Calu3 (cell line): ENCODE data around the gene HIBCH. TPM values are rescaled to one million over a fixed set of nuclear protein-coding genes. Genes with fewer than 3 reads are reported as not detected.
"Not testable (repeated sequence)": the region's sequence is repeated elsewhere in the genome, so short reads cannot be mapped to it uniquely, and the experiment has no call there.

ENCODE experiments used
- BruUV-seq: library from RNA; stranded (reverse); fragments of 400-500 nt; replicated peaks from 2 replicates; lab custom pipeline; 2021; lab: Mats Ljungman, UMichigan
- CTCF ChIA-PET: fragments of 300-600 bp; sonication (Branson Sonifier 250); formaldehyde crosslinking; loops from one replicate; lab custom pipeline; 2022; ENCODE audit warnings: antibody characterized with exemption; lab: Charles Lee
- DNase-seq: peaks from one replicate; pipeline ENCODE4 v3.0.0; 2022
- H3K27ac Mint-ChIP-seq: one replicate; pipeline ENCODE4 v1.8.0; 2022; ENCODE audit warnings: mixed read lengths; ENCODE audit not compliant: unreplicated experiment
- H3K27me3 Mint-ChIP-seq: one replicate; pipeline ENCODE4 v1.8.0; 2022; ENCODE audit warnings: mixed read lengths; ENCODE audit not compliant: unreplicated experiment
- H3K36me3 Mint-ChIP-seq: one replicate; pipeline ENCODE4 v1.8.0; 2022; ENCODE audit warnings: mild to moderate bottlenecking, moderate library complexity, mixed read lengths; ENCODE audit not compliant: insufficient read depth, unreplicated experiment
- H3K4me1 Mint-ChIP-seq: one replicate; pipeline ENCODE4 v1.8.0; 2022; ENCODE audit warnings: mild to moderate bottlenecking, low read depth, mixed read lengths; ENCODE audit not compliant: unreplicated experiment
- H3K4me3 Mint-ChIP-seq: one replicate; pipeline ENCODE4 v1.8.0; 2022; ENCODE audit warnings: mild to moderate bottlenecking, low read depth, moderate library complexity, mixed read lengths; ENCODE audit not compliant: unreplicated experiment
- H3K9me3 Mint-ChIP-seq: one replicate; pipeline ENCODE4 v1.8.0; 2022; ENCODE audit warnings: low read depth, mixed read lengths; ENCODE audit not compliant: unreplicated experiment
- intact Hi-C: fragments of 100-400 bp; cut with micrococcal nuclease; formaldehyde crosslinking; loops from one replicate; pipeline ENCODE4 v1.10.0; 2022; ENCODE audit not compliant: unreplicated experiment
- total RNA-seq: library from RNA; stranded (reverse); gene quantifications from 2 replicates; pipeline ENCODE4 v1.2.3, GENCODE V29; 2022
- TF ChIP-seq, protein P1 (sequence below): fragments of 200-600 bp; IDR thresholded peaks from one replicate; pipeline ENCODE4 v1.8.0; 2022; ENCODE audit warnings: antibody characterized with exemption; ENCODE audit not compliant: unreplicated experiment

The HIBCH gene
- total RNA-seq, 1 experiment from 2014 or later: 44.6 TPM

DNA sequence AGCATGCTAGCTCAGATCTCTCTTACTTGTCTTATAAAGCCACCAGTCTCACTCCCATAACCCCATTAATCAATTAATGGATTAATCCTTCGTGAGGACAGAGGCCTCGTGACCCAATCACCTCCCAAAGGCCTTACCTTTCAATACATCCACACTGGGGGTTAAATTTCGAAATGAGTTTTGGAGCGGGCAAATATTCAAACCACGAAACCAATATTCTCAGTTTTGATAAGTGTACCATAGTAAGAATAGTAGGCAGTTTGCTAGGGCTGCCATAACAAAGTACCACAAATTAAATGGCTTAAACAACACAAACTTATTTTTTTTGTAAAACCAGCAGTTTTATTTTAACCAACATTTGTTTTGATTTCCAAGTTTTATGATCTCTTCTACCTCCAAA, 15.2 kb downstream of the HIBCH start:
- peaks cover 4% of the 10 kb centered on the region for H3K9me3 Mint-ChIP-seq
- H3K36me3 Mint-ChIP-seq: peaks cover 10% of the 10 kb centered on the region
- DNase-seq: no peak
- no TSS peak for BruUV-seq
- intact Hi-C loops: no loop called here
- CTCF ChIA-PET: no interaction called here
- no peaks in the 10 kb centered on the region for H3K4me1 Mint-ChIP-seq
- TF ChIP-seq, protein P1, sequence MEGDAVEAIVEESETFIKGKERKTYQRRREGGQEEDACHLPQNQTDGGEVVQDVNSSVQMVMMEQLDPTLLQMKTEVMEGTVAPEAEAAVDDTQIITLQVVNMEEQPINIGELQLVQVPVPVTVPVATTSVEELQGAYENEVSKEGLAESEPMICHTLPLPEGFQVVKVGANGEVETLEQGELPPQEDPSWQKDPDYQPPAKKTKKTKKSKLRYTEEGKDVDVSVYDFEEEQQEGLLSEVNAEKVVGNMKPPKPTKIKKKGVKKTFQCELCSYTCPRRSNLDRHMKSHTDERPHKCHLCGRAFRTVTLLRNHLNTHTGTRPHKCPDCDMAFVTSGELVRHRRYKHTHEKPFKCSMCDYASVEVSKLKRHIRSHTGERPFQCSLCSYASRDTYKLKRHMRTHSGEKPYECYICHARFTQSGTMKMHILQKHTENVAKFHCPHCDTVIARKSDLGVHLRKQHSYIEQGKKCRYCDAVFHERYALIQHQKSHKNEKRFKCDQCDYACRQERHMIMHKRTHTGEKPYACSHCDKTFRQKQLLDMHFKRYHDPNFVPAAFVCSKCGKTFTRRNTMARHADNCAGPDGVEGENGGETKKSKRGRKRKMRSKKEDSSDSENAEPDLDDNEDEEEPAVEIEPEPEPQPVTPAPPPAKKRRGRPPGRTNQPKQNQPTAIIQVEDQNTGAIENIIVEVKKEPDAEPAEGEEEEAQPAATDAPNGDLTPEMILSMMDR: no peak
- no peaks in the 10 kb centered on the region for H3K27me3 Mint-ChIP-seq
- no peak overlapping the region for H3K27ac Mint-ChIP-seq
- no peak overlapping the region for H3K4me3 Mint-ChIP-seq

DNA sequence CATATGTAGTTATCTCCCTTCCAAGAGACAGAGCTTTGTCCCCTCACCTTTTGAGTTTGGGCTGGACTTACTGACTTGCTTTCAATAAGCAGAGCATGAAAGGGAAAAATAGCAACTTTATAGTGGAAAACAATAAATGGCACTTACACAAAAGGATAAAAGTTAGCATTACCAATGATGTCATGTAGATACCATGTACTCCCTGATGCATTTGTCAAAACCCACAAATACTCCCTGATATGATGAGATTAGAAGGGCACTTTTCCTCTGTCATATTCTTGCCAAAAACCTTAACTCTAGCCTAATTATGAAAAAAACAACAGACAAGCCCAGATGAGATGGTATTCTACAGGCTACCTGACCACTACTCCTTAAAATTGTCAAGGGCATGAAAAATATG, 16.0 kb downstream of the HIBCH start:
- no peaks in the 10 kb centered on the region for H3K27me3 Mint-ChIP-seq
- peaks cover 4% of the 10 kb centered on the region for H3K9me3 Mint-ChIP-seq
- peaks cover 12% of the 10 kb centered on the region for H3K36me3 Mint-ChIP-seq
- no peak for DNase-seq
- intact Hi-C loops: no loop called here
- no TSS peak for BruUV-seq
- no peak overlapping the region for H3K27ac Mint-ChIP-seq
- no peaks in the 10 kb centered on the region for H3K4me1 Mint-ChIP-seq
- TF ChIP-seq, protein P1: no peak
- CTCF ChIA-PET: no interaction called here
- no peak overlapping the region for H3K4me3 Mint-ChIP-seq

DNA sequence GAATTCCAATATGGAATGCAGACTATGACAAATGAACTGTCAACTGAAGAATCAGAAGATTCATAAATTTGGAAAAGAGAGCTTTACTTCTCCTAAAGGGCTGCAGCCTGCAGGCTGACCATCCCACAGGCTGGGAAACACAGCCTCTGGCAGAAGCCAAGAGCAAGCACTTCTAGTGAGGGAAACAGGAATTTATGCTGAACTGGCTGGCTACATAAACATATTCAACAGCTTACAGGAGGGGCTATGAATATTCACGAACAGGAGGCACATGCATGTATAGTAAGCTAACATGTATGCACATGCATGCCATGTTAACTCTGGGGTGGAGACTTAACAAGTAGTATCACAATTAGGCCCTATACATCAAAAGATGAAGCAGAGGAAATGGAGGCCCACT, 17.6 kb downstream of the HIBCH start:
- peaks cover 4% of the 10 kb centered on the region for H3K9me3 Mint-ChIP-seq
- no peak overlapping the region for H3K4me3 Mint-ChIP-seq
- TF ChIP-seq, protein P1: no peak
- intact Hi-C loops: no loop called here
- peaks cover 16% of the 10 kb centered on the region for H3K36me3 Mint-ChIP-seq
- CTCF ChIA-PET: no interaction called here
- no peaks in the 10 kb centered on the region for H3K4me1 Mint-ChIP-seq
- no peak for DNase-seq
- BruUV-seq: no TSS peak
- H3K27ac Mint-ChIP-seq: no peak overlapping the region
- H3K27me3 Mint-ChIP-seq: no peaks in the 10 kb centered on the region

DNA sequence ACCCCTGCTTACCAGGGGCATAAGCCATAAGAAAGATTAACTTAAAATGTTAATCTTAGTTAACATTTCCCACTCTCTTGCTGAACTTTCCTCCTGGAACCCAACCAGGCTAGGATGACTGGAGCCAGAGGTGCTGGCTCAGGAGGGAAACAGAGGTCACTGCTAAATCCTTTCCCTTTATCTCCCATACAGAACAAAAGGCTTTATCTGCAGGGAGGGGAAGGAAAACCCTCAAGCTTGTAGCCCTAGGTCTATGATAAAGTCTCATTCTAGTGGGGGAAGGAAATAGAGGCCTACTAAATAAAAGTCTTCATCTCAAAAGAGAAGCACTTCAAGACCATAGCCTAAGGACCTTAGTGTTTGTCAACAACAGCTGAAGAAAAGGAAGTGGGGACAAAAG, 18.6 kb downstream of the HIBCH start:
- BruUV-seq: no TSS peak
- DNase-seq: no peak
- TF ChIP-seq, protein P1: no peak
- Mint-ChIP-seq H3K4me1 (no peaks in the 10 kb centered on the region), H3K36me3 (peaks cover 16% of the 10 kb centered on the region), H3K9me3 (peaks cover 4% of the 10 kb centered on the region), H3K27ac (no peak overlapping the region), H3K27me3 (no peaks in the 10 kb centered on the region), H3K4me3 (no peak overlapping the region)
- CTCF ChIA-PET: no interaction called here
- intact Hi-C loops: no loop called here

DNA sequence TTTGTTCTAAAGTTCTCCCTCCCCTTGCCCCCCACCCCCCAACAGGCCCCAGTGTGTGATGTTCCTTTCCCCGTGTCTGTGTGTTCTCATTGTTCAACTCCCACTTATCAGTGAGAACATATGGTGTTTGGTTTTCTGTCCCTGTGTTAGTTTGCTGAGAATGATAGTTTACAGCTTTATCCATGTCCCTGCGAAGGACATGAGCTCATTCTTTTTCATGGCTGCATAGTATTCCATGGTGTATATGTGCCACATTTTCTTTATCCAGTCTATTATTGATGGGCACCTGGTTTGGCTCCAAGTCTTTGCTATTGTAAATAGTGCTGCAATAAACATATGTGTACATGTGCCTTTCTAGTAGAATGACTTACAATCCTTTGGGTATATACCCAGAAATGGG, 21.7 kb downstream of the HIBCH start:
- intact Hi-C loops, H3K27me3 Mint-ChIP-seq, H3K9me3 Mint-ChIP-seq, CTCF ChIA-PET, H3K4me1 Mint-ChIP-seq, BruUV-seq, DNase-seq, H3K27ac Mint-ChIP-seq, H3K4me3 Mint-ChIP-seq: not testable (repeated sequence)
- peaks cover 20% of the 10 kb centered on the region for H3K36me3 Mint-ChIP-seq
